SK-N-SH (cell line): ENCODE measurements around the gene ITGBL1. TPM values are rescaled to one million over a fixed set of nuclear protein-coding genes. Genes with fewer than 3 reads are reported as not detected.
A peak's percentile ranks its signal among the peaks of the same experiment; 100 is the strongest.

Source experiments
- CTCF ChIA-PET: fragments of 300-600, 350-600 bp; formaldehyde crosslinking; extraction: SDS; loops from one replicate; lab custom pipeline; 2021; lab: Yijun Ruan, JAX
- POLR2A ChIA-PET: fragments of 350-600 bp; sonication (Branson Sonifier 250); formaldehyde crosslinking; extraction: SDS; loops from one replicate; lab custom pipeline; 2020; ENCODE audit warnings: antibody characterized with exemption, inconsistent platforms; lab: Yijun Ruan, JAX
- DNase-seq: peaks from one replicate; pipeline ENCODE4 v3.0.0; 2012
- H2AFZ ChIP-seq: fragments of 200-600 bp; sonication (generic); 2 replicates; pipeline ENCODE4 v1.8.1; 2016; ENCODE audit warnings: antibody characterized with exemption, mild to moderate bottlenecking, low read depth
- H3F3A ChIP-seq: fragments of 200-600 bp; sonication (generic); replicated peaks from 2 replicates; pipeline ENCODE3; 2016; ENCODE audit warnings: antibody characterized with exemption, mild to moderate bottlenecking; ENCODE audit not compliant: insufficient read depth
- H3K27ac ChIP-seq, 2 experiments: fragments of 200-500 bp in 1 of 2; fragments of 200-600 bp in 1 of 2; sonication (Bioruptor generic) in 1 of 2; sonication (generic), shearing (Covaris generic) in 1 of 2; 2 replicates each; pipeline versions ENCODE4 v1.5.1 to v1.6.1; 2014 to 2016; ENCODE audit warnings: low read depth in 2 of 2, inconsistent platforms in 1 of 2, low read length in 1 of 2, mild to moderate bottlenecking in 1 of 2, mixed read lengths in 1 of 2
- H3K27me3 ChIP-seq: fragments of 200-600 bp; sonication (generic), shearing (Covaris generic); 2 replicates; pipeline ENCODE4 v1.6.1; 2016; ENCODE audit warnings: mixed run types; ENCODE audit not compliant: insufficient read depth
- H3K36me3 ChIP-seq, 2 experiments: fragments of 200-500 bp in 1 of 2; fragments of 200-600 bp in 1 of 2; sonication (Bioruptor generic) in 1 of 2; sonication (generic) in 1 of 2; replicated peaks in 1 of 2; 2 replicates each; pipeline versions ENCODE3 to v1.5.1; 2014 to 2016; ENCODE audit warnings: low read length in 1 of 2, mild to moderate bottlenecking in 1 of 2; ENCODE audit not compliant: insufficient read depth in 2 of 2, control insufficient read depth in 1 of 2
- H3K4me1 ChIP-seq, 2 experiments: fragments of 200-500 bp in 1 of 2; fragments of 200-600 bp in 1 of 2; sonication (Bioruptor generic) in 1 of 2; sonication (generic), shearing (Covaris generic) in 1 of 2; 2 replicates each; pipeline versions ENCODE4 v1.5.1 to v1.6.1; 2014 to 2016; ENCODE audit warnings: low read depth in 1 of 2, low read length in 1 of 2, mixed run types in 1 of 2; ENCODE audit not compliant: insufficient read depth in 2 of 2, control insufficient read depth in 1 of 2
- H3K4me2 ChIP-seq: fragments of 200-600 bp; sonication (generic), shearing (Covaris generic); 2 replicates; pipeline ENCODE4 v1.6.1; 2017; ENCODE audit warnings: mixed run types
- H3K4me3 ChIP-seq, 2 experiments: fragments of 200-500 bp in 1 of 2; fragments of 200-600 bp in 1 of 2; sonication (Bioruptor generic) in 1 of 2; sonication (generic), shearing (Covaris generic) in 1 of 2; 2 replicates each; pipeline versions ENCODE4 v1.5.1 to v1.8.1; 2014 to 2016; ENCODE audit warnings: low read depth in 2 of 2, inconsistent platforms in 1 of 2, low read length in 1 of 2, mild to moderate bottlenecking in 1 of 2, mixed read lengths in 1 of 2, moderate library complexity in 1 of 2
- H3K79me2 ChIP-seq: fragments of 200-600 bp; sonication (generic); 2 replicates; pipeline ENCODE4 v1.8.1; 2017; ENCODE audit warnings: mild to moderate bottlenecking; ENCODE audit not compliant: insufficient read depth
- H3K9ac ChIP-seq: fragments of 200-600 bp; sonication (generic); 2 replicates; pipeline ENCODE4 v1.6.1; 2017; ENCODE audit warnings: mixed run types
- H3K9me2 ChIP-seq: fragments of 200-600 bp; sonication (generic); 2 replicates; pipeline ENCODE4 v1.6.1; 2017; ENCODE audit warnings: mixed run types
- H3K9me3 ChIP-seq: fragments of 200-600 bp; sonication (generic); 2 replicates; pipeline ENCODE4 v1.6.1; 2017; ENCODE audit warnings: mixed run types, mild to moderate bottlenecking, moderate library complexity
- H4K20me1 ChIP-seq: fragments of 200-600 bp; sonication (generic); 2 replicates; pipeline ENCODE4 v1.6.1; 2017; ENCODE audit warnings: mild to moderate bottlenecking, mixed run types; ENCODE audit not compliant: insufficient read depth
- CHD2 ChIP-seq: fragments of 150-350 bp; IDR thresholded peaks from 2 replicates; pipeline ENCODE4 v1.6.1; 2018; ENCODE audit warnings: low read length; ENCODE audit not compliant: partially characterized antibody
- CTCF ChIP-seq: fragments of 200-600 bp; sonication (generic); IDR thresholded peaks from 2 replicates; pipeline ENCODE4 v1.6.1; 2017; ENCODE audit warnings: antibody characterized with exemption, mild to moderate bottlenecking, moderate library complexity
- ELF1 ChIP-seq: IDR thresholded peaks from 2 replicates; pipeline ENCODE4 v1.4.0; 2012
- EZH2phosphoT487 ChIP-seq: fragments of 200-600 bp; sonication (generic); IDR thresholded peaks from 2 replicates; pipeline ENCODE4 v1.6.1; 2017; ENCODE audit warnings: low read depth, mixed run types, mild to moderate bottlenecking, antibody characterized with exemption, moderate library complexity, borderline replicate concordance
- FOXJ3 ChIP-seq: sonication (generic); formaldehyde crosslinking; IDR thresholded peaks from 2 replicates; pipeline ENCODE4 v1.5.1; 2020; ENCODE audit warnings: mild to moderate bottlenecking, missing genetic modification reagents
- GABPA ChIP-seq: IDR thresholded peaks from 2 replicates; pipeline ENCODE4 v1.4.0; 2012; ENCODE audit warnings: low read depth, mild to moderate bottlenecking
- IRF3 ChIP-seq: fragments of 150-350 bp; IDR thresholded peaks from 2 replicates; pipeline ENCODE4 v1.6.1; 2016; ENCODE audit warnings: mild to moderate bottlenecking, low read depth, low read length
- JUND ChIP-seq: IDR thresholded peaks from 2 replicates; pipeline ENCODE4 v1.4.0; 2012
- MAX ChIP-seq: IDR thresholded peaks from 2 replicates; pipeline ENCODE4 v1.4.0; 2012; ENCODE audit warnings: low read depth
- MEF2A ChIP-seq: IDR thresholded peaks from 2 replicates; pipeline ENCODE4 v1.4.0; 2012; ENCODE audit warnings: low read depth, borderline replicate concordance
- MXI1 ChIP-seq: IDR thresholded peaks from 2 replicates; pipeline ENCODE4 v1.6.1; 2012; ENCODE audit warnings: mild to moderate bottlenecking, low read depth, low read length, improper control_type of control experiment
- NFIC ChIP-seq: IDR thresholded peaks from 2 replicates; pipeline ENCODE4 v1.4.0; 2012; ENCODE audit warnings: borderline replicate concordance
- NRF1 ChIP-seq: IDR thresholded peaks from 2 replicates; pipeline ENCODE4 v1.6.1; 2012; ENCODE audit warnings: low read depth, mild to moderate bottlenecking, low read length
- PBX3 ChIP-seq: IDR thresholded peaks from 2 replicates; pipeline ENCODE4; 2012
- POLR2AphosphoS5 ChIP-seq: IDR thresholded peaks from 2 replicates; pipeline ENCODE4 v1.6.1; 2012; ENCODE audit warnings: low read depth, low read length
- RFX5 ChIP-seq: IDR thresholded peaks from 2 replicates; pipeline ENCODE4 v1.6.1; 2012; ENCODE audit warnings: mild to moderate bottlenecking, improper control_type of control experiment, low read length
- SIN3A ChIP-seq: IDR thresholded peaks from 2 replicates; pipeline ENCODE4 v1.6.1; 2012; ENCODE audit warnings: low read depth, mild to moderate bottlenecking, low read length, moderate library complexity, borderline replicate concordance
- SMC3 ChIP-seq: IDR thresholded peaks from 2 replicates; pipeline ENCODE4 v1.6.1; 2012; ENCODE audit warnings: low read depth, low read length, improper control_type of control experiment
- TAF1 ChIP-seq: IDR thresholded peaks from 2 replicates; pipeline ENCODE4 v1.6.1; 2012; ENCODE audit warnings: low read depth, mild to moderate bottlenecking, low read length, moderate library complexity, borderline replicate concordance
- USF1 ChIP-seq: IDR thresholded peaks from 2 replicates; pipeline ENCODE4 v1.4.0; 2012; ENCODE audit warnings: low read depth, borderline replicate concordance
- YY1 ChIP-seq: IDR thresholded peaks from 2 replicates; pipeline ENCODE4 v1.4.0; 2012; ENCODE audit warnings: low read depth, mild to moderate bottlenecking
- ZBTB33 ChIP-seq: IDR thresholded peaks from 2 replicates; pipeline ENCODE4 v1.4.0; 2012; ENCODE audit warnings: low read depth, borderline replicate concordance
- WGBS: methylation state at CpG from one replicate; pipeline ENCODE4 v1.1.6; 2017; ENCODE audit warnings: low lambda C conversion rate; 5-methylcytosine and 5-hydroxymethylcytosine counted together
- polyA plus RNA-seq, 3 experiments: library from polyadenylated mRNA; depleted of rRNA; stranded (reverse); fragments of >200 nt; gene quantifications; 2 replicates each; pipeline ENCODE4 v1.2.3, GENCODE V29; 2012

ITGBL1 gene
- polyA plus RNA-seq, 1 of the 3 experiments (the other 2 are of a cell fraction) = 78.7 TPM

GRCh38 chr13:101520672-101521071 lies 68.2 kb downstream of the ITGBL1 start (continued):
- TF ChIP-seq CTCF (no peak), USF1 (no peak), GABPA (no peak), IRF3 (no peak), RFX5 (no peak), JUND (peak; percentile 66)
- TF ChIP-seq, all 33 proteins: peak for 8

- H3K9me3 ChIP-seq = no peaks in the 10 kb centered on the region
- ChIA-PET POLR2A (no interaction called here), CTCF (no interaction called here)
- peaks cover 10 to 31% of the 10 kb centered on the region in 2 experiments; a peak in 3 of 4 replicates for H3K4me1 ChIP-seq
- H3F3A ChIP-seq = peaks cover 38% of the 10 kb centered on the region
- 79% methylated on average over 6 of the region's 6 CpGs for WGBS
- peak overlapping the region in 1 of 2 experiments; percentile 79; a peak in 2 of 4 replicates for H3K27ac ChIP-seq
- H3K9me2 ChIP-seq = no peaks in the 10 kb centered on the region
- H4K20me1 ChIP-seq = no peaks in the 10 kb centered on the region
- peak overlapping the region; percentile 9; the same call in 1 of the 2 replicates for H3K4me2 ChIP-seq
- peaks cover 85% of the 10 kb centered on the region for H3K79me2 ChIP-seq
- TF ChIP-seq NFIC = no peak
- no peak for TF ChIP-seq POLR2AphosphoS5
- no peak for TF ChIP-seq MXI1
- no peak for TF ChIP-seq FOXJ3 (CRISPR knock-in tag)
- no peak for TF ChIP-seq TAF1
- no peak for TF ChIP-seq ZBTB33
- TF ChIP-seq MEF2A = no peak
- TF ChIP-seq CTCF = no peak
- no peak for TF ChIP-seq MAX
- no peak for TF ChIP-seq USF1
- no peak for TF ChIP-seq NRF1
- no peak for TF ChIP-seq YY1
- TF ChIP-seq ELF1 = no peak
- no peak for TF ChIP-seq SIN3A
- TF ChIP-seq CHD2 = no peak
- TF ChIP-seq SMC3 = no peak
- no peak for TF ChIP-seq EZH2phosphoT487
- TF ChIP-seq PBX3 = no peak
- TF ChIP-seq, all 33 proteins: peak for 0
- Histone ChIP-seq H3K36me3 (peaks cover 0 to 14% of the 10 kb centered on the region in 2 experiments), H3K27me3 (no peaks in the 10 kb centered on the region), H3K9ac (0 out of 2 replicates have a peak overlapping the region, but pooled peaks have one; percentile 14), H2AFZ (no peak overlapping the region), H3K4me3 (no peak overlapping the region)
- no peak for DNase-seq
Observed at GRCh38 chr13:101521371-101521770, 68.9 kb downstream of the ITGBL1 start.
